ENCODE measurements around the gene IL17REL.

- no peak for TF ChIP-seq CTCF (IDR thresholded peaks at IDR 0.05)
- no peak for TF ChIP-seq POLR2A (IDR thresholded peaks at IDR 0.05)
Measured at GRCh38 chr22:50059881-50060262, 47.3 kb upstream of the IL17REL start.
